GM21381 (cell line): ENCODE data around the gene ZNF785.
"Not testable (repeated sequence)": the region's sequence is repeated elsewhere in the genome, so short reads cannot be mapped to it uniquely, and the experiment has no call there.

Experiments used
- ATAC-seq: cut with Tn5 transposase; IDR thresholded peaks from one replicate; pipeline ENCODE4 v1.9.1; 2021; ENCODE audit warnings: mild to moderate bottlenecking, moderate library complexity; ENCODE audit not compliant: unreplicated experiment

Gene ZNF785

DNA sequence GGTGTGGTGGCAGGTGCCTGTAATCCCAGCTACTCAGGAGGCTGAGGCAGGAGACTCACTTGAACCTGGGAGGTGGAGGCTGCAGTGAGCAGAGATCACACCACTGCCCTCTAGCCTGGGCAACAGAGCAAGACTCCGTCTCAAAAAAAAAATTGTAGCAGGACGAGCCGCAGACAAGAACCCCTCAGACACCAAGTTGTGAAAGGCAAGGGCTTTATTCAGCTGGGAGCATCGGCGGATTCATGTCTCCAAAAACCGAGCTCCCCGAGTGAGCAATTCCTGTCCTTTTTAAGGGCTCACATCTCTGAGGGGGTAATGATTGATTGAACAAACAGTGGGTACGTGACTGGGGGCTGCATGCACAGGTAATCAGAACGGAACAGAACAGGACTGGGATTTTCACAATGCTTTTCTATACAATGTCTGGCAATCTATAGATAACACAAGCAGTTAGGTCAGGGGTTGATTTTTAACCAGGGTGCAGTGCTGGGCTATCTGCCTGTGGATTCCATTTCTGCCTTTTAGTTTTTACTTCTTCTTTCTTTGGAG lies 44.5 kb downstream of the ZNF785 start:
- ATAC-seq: not testable (repeated sequence)

DNA sequence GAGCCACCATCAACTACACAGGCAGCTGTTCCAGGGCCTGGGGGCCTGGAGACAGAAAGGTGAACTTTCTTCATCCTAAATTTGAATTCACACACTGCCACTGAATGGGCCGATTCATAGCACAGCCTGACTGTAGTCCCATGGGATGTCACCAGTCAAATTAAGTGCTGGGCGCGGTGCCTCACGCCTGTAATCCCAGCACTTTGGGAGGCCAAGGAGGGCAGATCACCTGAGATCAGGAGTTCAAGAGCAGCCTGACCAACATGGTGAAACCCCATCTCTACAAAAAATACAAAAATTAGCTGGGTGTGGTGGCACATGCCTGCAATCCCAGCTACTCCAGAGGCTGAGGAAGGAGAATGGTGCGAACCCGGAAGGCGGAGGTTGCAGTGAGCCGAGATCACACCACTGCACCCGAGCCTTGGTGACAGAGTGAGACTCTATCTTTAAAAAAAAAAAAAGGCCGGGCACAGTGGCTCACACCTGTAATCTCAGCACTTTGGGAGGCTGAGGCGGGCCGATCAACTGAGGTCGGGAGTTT lies 45.4 kb downstream of the ZNF785 start:
- not testable (repeated sequence) for ATAC-seq

DNA sequence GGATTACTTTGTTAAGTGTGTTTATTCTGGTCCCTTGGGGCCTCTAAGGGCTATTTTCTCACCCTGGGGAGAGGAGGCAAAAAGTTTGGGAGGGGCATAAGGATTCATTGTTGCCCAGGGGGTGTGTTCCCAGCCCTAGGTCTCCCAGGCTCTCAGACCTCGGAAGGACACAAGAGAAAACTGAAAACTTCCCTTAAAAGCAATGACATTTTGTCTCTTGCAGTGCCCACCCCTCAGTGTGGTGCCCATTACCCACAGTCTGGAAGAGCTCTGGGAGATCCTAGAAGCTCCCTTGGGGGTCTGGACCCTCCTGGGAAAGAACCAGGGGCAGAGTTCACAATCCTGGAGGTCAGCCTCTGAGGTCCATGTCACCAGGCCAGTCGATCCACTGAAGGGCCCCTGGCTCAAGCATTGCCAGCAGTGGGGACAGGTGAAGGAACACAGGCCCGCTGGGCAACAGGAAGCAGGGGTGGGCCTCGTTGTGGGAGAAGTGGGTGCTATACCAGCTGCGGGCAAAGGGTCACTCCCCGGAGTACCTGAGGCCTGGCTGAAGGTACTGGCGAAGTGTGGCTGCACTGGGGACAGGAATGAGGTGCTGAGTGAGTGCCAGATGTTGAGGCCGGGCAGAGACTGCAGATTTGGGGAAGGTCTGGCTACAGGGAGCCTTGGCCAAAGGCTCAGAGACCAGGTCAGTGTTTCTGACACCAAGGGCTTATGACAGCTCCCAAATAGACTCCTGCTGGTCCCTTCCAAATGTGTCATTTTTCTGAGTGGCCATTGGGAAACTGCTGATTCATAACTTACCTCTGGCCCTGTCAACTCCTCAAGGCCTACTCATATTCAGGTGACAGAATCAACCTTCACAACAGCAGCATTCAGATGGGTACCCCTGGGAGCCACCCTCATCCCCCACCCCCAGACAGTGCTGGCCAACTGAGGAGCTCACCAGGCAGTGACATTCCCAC lies 46.2 kb downstream of the ZNF785 start:
- ATAC-seq: no peak

DNA sequence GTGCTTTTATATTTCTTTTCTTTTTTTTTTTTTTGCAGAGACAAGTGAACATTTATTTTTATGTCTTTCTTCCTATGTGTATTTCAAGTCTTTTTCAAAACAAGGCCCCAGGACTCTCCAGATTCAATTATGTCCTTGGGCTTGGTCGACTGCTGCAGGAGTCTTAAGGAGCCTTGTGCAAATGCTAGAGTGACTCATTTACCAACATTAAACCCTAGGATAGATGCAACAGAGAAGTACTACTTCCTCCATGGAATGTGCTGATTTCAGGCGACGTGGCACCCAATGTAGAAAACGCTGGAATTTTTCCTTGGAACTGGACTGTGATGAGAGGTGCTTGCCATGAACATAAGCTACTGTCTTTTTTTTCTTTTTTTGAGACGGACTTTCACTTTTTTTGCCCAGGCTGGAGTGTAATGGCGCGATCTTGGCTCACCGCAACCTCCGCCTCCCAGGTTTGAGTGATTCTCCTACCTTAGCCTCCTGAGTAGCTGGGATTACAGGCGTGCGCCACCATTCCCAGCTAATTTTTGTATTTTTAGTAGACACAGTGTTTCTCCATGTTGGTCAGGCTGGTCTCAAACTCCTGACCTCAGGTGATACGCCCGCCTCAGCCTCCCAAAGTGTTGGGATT lies 49.0 kb downstream of the ZNF785 start:
- ATAC-seq: not testable (repeated sequence)

DNA sequence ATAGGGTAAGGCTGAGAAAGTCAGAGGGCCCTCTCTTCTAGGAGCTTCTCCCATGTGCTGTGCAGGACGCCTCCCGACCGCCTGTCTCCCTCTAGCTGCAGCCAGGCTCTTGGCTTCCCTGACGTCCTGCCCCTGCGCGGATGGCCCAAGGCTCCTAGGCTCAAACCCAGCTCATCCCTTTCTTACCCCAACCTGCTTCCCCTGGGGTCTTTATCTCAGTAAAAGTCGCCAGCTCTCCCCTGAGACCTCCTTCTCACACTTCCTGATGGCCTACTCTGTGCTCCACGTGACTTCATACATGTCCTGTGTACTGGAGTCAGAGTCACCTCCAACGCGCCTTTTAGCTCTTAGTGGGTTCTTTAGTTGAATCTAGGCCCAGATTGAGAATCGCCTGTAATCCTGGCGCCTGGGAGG lies 49.7 kb downstream of the ZNF785 start:
- ATAC-seq: no peak

DNA sequence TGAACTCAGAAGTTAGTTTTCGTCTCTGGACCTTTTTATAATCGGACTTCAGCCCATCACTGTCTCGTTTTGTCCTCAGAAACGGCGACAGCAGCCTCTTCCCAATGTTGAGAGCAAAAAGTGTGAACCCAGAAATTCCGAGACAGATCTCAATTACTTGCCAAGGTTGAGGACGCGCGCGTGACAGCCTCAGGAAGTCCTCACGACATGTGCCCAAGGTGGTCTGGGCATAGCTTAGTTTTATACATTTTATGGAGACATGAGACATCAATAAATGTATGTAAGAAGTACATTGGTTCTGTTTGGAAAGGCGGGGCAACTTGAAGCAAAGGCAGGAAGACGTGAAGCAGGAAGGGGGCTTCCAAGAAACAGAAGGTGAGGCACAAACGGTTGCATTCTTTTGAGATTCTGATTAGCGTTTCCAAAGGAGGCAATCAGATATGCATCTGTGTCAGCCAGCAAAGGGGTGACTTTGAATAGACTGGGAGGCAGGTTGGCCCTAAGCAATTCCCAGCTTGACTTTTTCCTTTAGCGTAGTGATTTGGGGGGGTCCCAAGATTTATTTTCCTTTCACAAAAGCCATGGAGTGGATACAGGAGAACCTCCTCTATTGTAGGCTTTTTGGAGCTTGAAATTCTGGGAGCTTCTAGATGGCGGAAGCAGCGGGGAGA lies 50.3 kb downstream of the ZNF785 start:
- peak; percentile 3 for ATAC-seq

DNA sequence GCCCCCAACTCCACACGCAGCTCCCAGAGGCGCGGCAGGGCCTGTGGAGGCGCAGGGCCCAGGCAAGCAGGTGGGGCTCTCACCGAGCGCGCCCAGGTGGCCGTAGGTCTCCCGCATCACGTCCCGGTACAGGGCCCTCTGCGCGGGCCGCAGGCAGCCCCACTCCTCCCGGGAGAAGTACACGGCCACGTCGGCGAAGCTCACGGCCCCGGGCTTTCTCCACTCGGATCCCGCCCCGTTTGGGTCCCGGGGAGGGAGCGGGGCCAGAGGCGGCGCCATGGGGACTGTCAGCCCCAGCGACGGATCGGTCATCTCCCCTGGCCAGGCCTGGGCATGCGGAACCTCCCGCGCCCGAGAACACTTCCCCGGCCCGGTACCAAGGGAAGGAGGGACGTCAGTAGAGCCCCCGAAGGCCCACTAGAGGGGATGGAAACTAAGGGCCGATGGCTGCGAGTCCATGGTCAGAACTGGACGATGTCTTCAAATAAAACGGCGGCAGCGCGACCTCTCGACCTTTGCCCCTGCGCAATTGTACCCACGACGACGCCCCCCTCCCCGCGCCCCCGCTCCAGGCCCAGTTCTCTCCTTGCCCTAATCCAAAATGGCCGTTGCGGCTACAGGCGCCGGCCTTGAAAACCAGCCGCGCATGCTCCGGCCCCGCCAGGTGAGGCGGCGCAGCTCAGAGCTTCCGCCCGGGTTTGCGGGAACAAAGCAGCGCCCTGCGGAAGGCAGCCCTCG lies 51.0 kb downstream of the ZNF785 start, which contains the start of gene ZNF747:
TSS of gene ZNF747 (minus strand) at position 491 of the 738 bp plus-strand sequence. CDS start at position 312, 179 bp downstream.
- peak; percentile 73 for ATAC-seq

DNA sequence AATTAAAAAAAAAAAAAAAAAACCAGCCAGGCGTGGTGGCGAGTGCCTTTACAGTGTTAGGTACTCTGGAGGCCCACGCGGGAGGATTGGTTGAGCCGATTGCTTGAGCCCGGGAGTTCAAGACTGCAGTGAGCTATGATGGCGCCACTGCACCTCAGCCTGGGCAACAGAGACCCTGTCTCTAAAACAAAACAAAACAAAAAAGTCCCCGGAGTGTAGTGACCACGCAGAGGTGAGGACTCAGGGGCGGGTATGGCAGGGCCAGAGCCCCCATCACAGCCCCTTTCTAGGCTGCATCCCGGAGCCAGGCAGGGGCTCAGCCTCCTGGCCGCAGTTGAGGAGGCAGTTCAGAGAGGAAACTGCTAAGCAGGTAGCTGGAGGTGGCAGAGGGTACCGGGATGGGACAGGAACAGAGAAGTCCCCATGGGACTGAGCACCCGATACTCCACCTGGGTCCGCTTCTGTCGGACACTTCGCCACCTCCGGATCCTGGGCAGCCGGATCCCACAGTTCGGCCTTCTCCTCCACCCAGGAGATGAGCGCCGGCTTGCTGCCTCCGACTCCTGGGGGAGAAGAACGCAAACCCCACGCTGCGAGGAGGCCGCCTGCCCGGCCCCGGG lies 51.6 kb downstream of the ZNF785 start:
- ATAC-seq: peak; percentile 19

DNA sequence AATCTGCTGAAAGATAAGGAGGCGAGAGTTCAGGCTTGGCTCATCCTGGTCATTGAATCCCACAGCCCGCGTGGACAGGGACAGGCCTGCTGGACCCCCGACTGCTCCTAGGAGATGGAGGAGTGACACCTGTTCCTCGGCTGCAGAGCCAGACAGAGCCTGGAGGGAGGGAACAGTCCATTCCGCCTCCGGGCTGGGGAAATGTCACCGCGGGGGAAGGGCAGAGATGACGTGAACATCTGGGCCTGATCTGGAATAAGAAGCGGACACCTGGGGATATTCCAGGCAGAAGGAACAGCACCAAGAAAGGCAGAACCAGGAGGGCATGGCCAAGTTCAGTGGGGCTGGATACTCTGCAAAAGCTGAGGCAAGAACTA lies 52.4 kb downstream of the ZNF785 start:
- no peak for ATAC-seq

DNA sequence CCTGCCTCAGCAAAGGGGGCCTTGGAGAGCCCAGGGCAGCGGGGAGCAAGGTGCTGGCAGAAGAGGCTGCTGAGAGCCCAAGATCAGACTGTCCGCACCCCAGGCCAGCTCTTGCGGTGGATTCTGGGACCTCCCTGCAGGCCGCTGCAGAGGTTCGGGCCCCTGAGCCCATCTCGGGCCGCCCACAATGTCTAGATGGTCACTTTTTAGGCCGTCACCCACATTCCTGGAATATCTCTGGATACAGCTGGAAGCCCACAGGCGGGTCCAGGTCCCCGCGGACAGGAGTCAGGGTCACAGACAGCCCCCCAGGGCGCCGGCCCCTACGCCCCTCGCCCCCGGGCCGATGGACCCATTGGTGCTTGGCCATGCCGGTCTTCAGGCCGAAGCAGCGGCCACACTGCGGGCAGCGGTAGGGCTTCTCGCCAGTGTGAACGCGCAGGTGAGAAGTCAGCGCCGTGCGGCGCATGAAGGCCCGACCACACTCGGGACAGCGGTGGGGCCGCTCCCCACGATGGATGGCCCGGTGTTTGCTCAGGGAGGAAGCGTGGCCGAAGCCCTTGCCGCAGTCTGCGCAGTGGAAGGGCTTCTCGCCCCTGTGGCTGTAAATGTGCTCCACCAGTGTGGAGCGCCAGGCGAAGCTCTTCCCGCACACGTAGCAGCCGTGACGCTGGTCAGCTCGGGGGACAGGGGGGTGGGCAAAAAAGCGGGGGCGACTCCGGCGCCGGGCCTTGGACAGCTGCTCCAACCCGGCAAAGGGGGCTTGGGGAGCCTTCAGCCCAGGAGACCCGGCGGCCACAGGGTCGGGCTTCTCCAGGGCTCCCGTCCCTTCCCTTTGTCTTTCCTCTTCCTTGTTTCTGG lies 53.0 kb downstream of the ZNF785 start:
- no peak for ATAC-seq
